Measurements from ENCODE around the gene SP7. TPM values are rescaled to one million over a fixed set of nuclear protein-coding genes. Genes with fewer than 3 reads are reported as not detected.
"Not testable (repeated sequence)": the region's sequence is repeated elsewhere in the genome, so short reads cannot be mapped to it uniquely, and the experiment has no call there.

Gene SP7
- 0.08 TPM for polyA plus RNA-seq (2013, experiment 1 of 2; ENCODE audit: insufficient read length)
- polyA plus RNA-seq (2013, experiment 2 of 2; ENCODE audit: insufficient read length), result not detected

GRCh38 chr12:53336181-53336681 is at the start of gene SP7:
TSS of gene SP7 (minus strand) at chr12:53336354. CDS start at chr12:53335646, 708 bp downstream.
- no peak for DNase-seq

GRCh38 chr12:53383258-53383657 is 47.1 kb upstream of the SP7 start:
- no peak for DNase-seq

DNA sequence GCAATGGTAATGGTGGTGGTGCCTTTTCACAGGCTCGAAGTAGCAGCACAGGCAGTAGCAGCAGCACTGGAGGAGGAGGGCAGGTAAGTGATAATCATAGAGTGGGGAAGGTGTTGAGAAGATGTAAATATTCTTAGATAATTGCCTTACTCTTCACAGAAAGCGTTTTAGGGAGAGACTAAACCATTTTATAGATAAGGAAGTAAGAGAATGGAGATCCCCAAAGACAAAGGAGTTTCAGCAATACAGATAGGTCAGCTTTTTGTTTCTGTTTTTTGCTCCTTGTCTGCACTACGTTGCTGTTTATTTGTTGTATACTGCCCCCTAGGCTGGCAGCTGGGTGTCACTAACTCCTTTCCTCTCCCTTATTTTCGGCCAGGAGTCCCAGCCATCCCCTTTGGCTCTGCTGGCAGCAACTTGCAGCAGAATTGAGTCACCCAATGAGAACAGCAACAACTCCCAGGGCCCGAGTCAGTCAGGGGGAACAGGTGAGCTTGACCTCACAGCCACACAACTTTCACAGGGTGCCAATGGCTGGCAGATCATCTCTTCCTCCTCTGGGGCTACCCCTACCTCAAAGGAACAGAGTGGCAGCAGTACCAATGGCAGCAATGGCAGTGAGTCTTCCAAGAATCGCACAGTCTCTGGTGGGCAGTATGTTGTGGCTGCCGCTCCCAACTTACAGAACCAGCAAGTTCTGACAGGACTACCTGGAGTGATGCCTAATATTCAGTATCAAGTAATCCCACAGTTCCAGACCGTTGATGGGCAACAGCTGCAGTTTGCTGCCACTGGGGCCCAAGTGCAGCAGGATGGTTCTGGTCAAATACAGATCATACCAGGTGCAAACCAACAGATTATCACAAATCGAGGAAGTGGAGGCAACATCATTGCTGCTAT is 45.8 kb upstream of the SP7 start:
- DNase-seq, result peak; percentile 43

DNA sequence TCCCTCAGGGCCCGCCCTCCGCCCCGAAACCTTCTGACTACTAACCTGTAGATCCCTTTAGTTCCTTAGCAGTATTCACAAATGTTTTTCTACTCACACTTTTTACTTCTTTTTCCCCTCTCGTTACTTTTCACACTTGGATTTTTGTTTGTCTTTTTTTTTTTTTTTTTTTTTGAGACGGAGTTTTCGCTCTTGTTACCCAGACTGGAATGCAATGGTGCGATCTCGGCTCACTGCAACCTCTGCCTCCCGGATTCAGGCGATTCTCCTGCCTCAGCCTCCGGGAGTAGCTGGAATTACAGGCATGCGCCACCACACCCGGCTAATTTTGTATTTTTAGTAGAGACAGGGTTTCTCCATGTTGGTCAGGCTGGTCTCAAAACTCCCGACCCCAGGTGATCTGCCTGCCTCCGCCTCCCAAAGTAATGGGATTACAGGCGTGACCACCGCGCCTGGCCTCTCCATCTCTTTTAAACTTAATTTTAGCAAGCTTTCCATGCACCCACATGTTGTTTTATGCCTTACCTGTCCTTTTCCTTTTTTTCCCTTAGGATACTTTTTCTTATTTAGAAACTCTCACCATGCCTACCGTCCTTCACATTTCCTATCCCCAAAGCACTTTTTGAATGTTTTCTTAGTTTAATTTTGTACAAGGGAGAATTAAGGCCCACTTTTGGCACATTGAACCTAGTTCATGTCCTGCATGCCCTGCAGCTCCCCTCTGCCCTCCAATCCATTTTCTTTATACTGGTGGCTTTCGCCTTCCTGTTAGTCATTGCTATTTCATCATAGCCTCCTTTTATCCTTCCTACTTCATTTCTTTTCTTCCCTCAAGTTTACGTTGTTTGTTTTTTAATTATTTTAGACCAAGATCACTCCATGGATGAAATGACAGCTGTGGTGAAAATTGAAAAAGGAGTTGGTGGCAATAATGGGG is 44.9 kb upstream of the SP7 start:
- peak; percentile 38 for DNase-seq

- peak; percentile 97 for DNase-seq
Measured at GRCh38 chr12:53380104-53380793, 44.1 kb upstream of the SP7 start, which contains the start of gene SP1. TSS of gene SP1 (plus strand) at chr12:53380176. CDS start at chr12:53380292, 116 bp downstream.

DNA sequence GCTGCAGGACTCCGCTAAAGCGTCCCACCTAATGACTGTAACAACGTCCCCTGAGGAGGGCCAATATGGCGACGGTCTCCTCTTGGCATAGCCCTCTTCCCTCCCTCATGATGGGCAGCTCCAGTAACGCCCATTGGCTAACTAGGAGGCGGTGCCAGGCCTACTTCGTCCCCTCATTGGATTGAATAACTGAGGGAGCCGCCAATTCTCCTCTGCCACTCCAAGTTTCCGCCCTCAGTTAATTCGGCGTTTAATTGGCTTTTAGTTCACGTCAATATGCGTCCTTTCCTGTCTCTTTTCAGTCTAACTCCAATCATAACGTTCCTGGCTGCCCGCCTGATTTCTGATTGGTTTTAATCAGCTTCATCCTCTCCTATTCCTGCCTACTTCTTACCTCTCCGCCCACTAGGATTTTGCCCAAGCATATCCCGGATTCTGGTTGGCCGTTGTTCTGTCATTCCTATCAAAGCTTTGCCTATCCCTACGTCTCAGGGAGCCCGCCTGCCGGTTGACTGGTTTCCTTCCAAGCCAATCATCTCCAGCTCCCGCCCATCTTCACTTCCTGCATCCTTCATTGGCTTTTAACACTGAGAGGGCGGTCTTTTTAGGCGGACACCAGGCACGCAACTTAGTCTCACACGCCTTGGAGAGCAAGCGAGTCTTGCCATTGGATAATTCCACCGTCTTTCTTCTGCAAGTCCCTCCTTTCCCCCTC is 43.4 kb upstream of the SP7 start:
- peak; percentile 100 for DNase-seq

GRCh38 chr12:53378724-53379388 is 42.7 kb upstream of the SP7 start:
- DNase-seq, result no peak

GRCh38 chr12:53378222-53378621 is 42.1 kb upstream of the SP7 start:
- DNase-seq, result no peak

DNA sequence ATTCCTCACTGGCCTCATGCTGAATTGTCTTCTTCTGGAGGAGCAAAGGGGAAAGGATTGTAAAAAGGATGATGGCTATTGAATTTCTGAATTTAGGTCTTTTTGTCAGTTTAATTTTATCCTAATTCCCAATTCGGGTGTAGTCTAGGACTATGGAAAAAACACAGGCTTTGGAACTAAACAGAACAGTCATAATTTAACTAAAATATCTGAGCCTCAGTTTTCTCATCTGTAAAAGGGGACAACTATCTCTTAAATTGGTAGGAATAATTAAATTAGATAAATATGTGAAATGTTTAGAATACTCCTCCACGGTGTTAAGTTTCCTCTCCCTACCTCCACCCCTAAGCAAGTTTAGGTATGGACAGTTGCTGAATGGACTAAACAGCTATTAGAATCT is 40.6 kb upstream of the SP7 start:
- DNase-seq, result no peak

DNA sequence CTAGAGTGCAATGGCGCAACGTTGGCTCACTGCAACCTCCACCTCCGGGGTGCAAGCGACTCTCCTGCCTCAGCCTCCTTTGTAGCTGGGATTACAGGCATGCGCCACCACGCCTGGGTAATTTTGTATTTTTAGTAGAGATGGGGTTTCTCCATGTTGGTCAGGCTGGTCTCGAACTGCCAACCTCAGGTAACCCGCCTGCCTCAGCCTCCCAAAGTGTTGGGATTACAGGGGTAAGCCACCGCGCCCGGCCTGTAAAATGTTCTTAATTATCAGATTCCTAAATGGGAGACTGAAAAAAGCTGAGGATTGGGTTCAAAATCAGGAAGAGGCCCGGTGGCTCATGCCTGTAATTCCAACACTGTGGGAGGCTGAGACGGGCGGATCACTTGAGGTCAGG is 38.1 kb upstream of the SP7 start:
- not testable (repeated sequence) for DNase-seq

GRCh38 chr12:53373554-53374133 is 37.5 kb upstream of the SP7 start:
- not testable (repeated sequence) for DNase-seq

GRCh38 chr12:53365245-53365904 is 29.2 kb upstream of the SP7 start:
- no peak for DNase-seq

GRCh38 chr12:53361638-53362037 is 25.5 kb upstream of the SP7 start:
- DNase-seq, result not testable (repeated sequence)

GRCh38 chr12:53358836-53359419 is 22.8 kb upstream of the SP7 start:
- DNase-seq, result no peak

DNA sequence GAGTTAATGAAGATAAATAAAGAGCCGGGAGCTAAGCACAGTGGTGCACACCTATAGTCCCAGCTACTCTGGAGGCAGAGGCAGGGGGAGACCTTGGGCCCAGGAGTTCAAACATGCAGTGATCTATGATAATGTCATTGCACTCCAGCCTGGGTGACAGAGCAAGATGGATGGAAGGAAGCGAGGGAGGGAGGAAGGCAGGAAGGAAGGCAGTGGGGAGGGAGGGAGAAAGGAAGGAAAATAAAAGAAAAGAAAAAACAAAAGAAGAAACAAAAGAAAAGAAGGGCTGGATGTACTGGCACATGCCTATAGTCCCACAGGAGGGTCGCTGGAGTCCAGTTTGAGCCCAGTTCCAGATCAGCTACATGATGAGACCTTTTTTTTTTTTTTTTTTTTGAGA is 19.0 kb upstream of the SP7 start:
- DNase-seq, result no peak

DNA sequence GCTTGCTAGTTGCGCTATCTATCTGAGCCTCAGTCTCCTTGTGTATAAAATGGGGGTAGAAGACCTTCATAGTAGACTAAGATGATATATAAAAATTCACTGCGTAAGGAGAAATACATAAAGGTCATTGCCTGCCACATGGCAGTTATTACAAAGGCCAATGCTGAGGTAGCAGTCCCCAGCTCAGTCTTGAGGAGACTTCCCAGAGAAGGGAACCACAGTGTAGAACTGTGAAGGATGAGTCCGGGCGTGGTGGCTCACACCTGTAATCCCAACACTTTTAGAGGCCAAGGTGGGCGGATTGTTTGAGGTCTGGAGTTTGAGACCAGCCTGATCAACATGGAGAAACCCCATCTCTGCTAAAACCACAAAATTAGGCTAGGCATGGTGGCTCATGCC is 17.1 kb upstream of the SP7 start:
- no peak for DNase-seq

- DNase-seq, result peak; percentile 86
Measured at GRCh38 chr12:53352331-53353256, 16.4 kb upstream of the SP7 start.

DNA sequence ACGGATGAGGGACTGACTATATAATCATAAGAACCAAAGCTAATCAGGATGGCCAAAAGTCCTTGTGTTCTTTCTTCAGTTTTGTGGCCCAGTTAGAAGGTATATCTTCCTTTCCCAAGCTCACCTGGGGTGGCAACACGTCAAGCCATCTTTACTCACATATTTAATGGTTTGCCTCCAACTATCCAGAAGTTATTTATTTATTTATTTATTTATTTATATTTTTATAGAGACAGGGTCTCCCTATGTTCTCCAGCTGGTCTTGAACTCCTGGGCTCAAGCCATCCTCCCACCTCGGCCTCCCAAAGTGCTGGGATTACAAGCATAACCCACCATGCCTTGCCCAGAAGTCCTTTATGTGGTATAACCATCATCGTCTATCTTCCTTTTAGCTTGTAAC is 11.8 kb upstream of the SP7 start:
- no peak for DNase-seq
